Bone marrow (tissue), 2 donors: ENCODE measurements around the gene SVEP1.
"Not testable (repeated sequence)": the region's sequence is repeated elsewhere in the genome, so short reads cannot be mapped to it uniquely, and the experiment has no call there.

Experiments
- DNase-seq, 2 donors: peaks; one replicate each; lab custom pipeline; 2025; lab: John Stamatoyannopoulos, UW

SVEP1 gene

GRCh38 chr9:110443866-110444220, 135.7 kb downstream of the SVEP1 start:
- DNase-seq, result no peak

- DNase-seq, result no peak
Observed at GRCh38 chr9:110443146-110443865, 136.2 kb downstream of the SVEP1 start.

GRCh38 chr9:110440796-110441195, 138.7 kb downstream of the SVEP1 start:
- DNase-seq, result no peak

- no peak for DNase-seq
Observed at GRCh38 chr9:110440172-110440571, 139.4 kb downstream of the SVEP1 start.

GRCh38 chr9:110432253-110432652, 147.3 kb downstream of the SVEP1 start:
- DNase-seq, result no peak

- DNase-seq, result no peak
Observed at GRCh38 chr9:110429453-110429852, 150.1 kb downstream of the SVEP1 start.

- peak in 1 of 2 donors; percentile 14 for DNase-seq
Observed at GRCh38 chr9:110427497-110428104, 151.9 kb downstream of the SVEP1 start.

- no peak for DNase-seq
Observed at GRCh38 chr9:110426052-110426709, 153.4 kb downstream of the SVEP1 start.

GRCh38 chr9:110414471-110414870, 165.1 kb downstream of the SVEP1 start:
- DNase-seq, result no peak

GRCh38 chr9:110410961-110411360, 168.6 kb downstream of the SVEP1 start:
- no peak for DNase-seq

GRCh38 chr9:110408598-110408997, 170.9 kb downstream of the SVEP1 start:
- DNase-seq, result no peak

- no peak for DNase-seq
Observed at GRCh38 chr9:110405858-110406443, 173.6 kb downstream of the SVEP1 start.

- no peak for DNase-seq
Observed at GRCh38 chr9:110404473-110404872, 175.1 kb downstream of the SVEP1 start.

- no peak for DNase-seq
Observed at GRCh38 chr9:110399983-110400382, 179.6 kb downstream of the SVEP1 start.

GRCh38 chr9:110398992-110399391, 180.5 kb downstream of the SVEP1 start:
- DNase-seq, result not testable (repeated sequence)

GRCh38 chr9:110391826-110392485, 187.6 kb downstream of the SVEP1 start:
- DNase-seq, result no peak

GRCh38 chr9:110389148-110389750, 190.3 kb downstream of the SVEP1 start:
- DNase-seq, result no peak

GRCh38 chr9:110383491-110383890, 196.1 kb downstream of the SVEP1 start:
- DNase-seq, result no peak

GRCh38 chr9:110382731-110383130, 196.8 kb downstream of the SVEP1 start:
- no peak for DNase-seq

GRCh38 chr9:110371411-110372007, 208.0 kb downstream of the SVEP1 start:
- no peak for DNase-seq

GRCh38 chr9:110370315-110370714, 209.2 kb downstream of the SVEP1 start:
- DNase-seq, result no peak

GRCh38 chr9:110364451-110364850, 215.1 kb downstream of the SVEP1 start:
- DNase-seq, result no peak
